Ishikawa (cell line): ENCODE results near the gene SLC45A3.

ENCODE experiments used
- CEBPB ChIP-seq: IDR thresholded peaks from 2 replicates; pipeline ENCODE4 v1.6.1; 2012
- CREB1 ChIP-seq: IDR thresholded peaks from 2 replicates; pipeline ENCODE4 v1.6.1; 2012; ENCODE audit warnings: low read depth
- EGR1 ChIP-seq: IDR thresholded peaks from 2 replicates; pipeline ENCODE4 v1.6.1; 2012
- EP300 ChIP-seq: IDR thresholded peaks from 2 replicates; pipeline ENCODE4 v1.6.1; 2012; ENCODE audit warnings: borderline replicate concordance
- FOXM1 ChIP-seq: IDR thresholded peaks from 2 replicates; pipeline ENCODE4 v1.6.1; 2012; ENCODE audit warnings: low read depth, borderline replicate concordance
- NFIC ChIP-seq: IDR thresholded peaks from 2 replicates; pipeline ENCODE4 v1.6.1; 2012
- RAD21 ChIP-seq: IDR thresholded peaks from 2 replicates; pipeline ENCODE4 v1.6.1; 2012; ENCODE audit warnings: low read depth
- REST ChIP-seq: IDR thresholded peaks from 2 replicates; pipeline ENCODE4 v1.6.1; 2012; ENCODE audit warnings: low read depth, mild to moderate bottlenecking
- TAF1 ChIP-seq: IDR thresholded peaks from 2 replicates; pipeline ENCODE4 v1.6.1; 2012; ENCODE audit warnings: low read depth, mild to moderate bottlenecking
- TCF12 ChIP-seq: IDR thresholded peaks from 2 replicates; pipeline ENCODE4 v1.6.1; 2012; ENCODE audit warnings: low read depth
- TEAD4 ChIP-seq: IDR thresholded peaks from 2 replicates; pipeline ENCODE4 v1.6.1; 2012
- USF1 ChIP-seq: IDR thresholded peaks from 2 replicates; pipeline ENCODE4 v1.6.1; 2012
- YY1 ChIP-seq: IDR thresholded peaks from 2 replicates; pipeline ENCODE4 v1.6.1; 2012; ENCODE audit warnings: low read depth
- ZBTB7A ChIP-seq: IDR thresholded peaks from 2 replicates; pipeline ENCODE4 v1.6.1; 2012; ENCODE audit warnings: low read depth
- TF ChIP-seq, protein P1 (sequence below): IDR thresholded peaks from 2 replicates; pipeline ENCODE4 v1.6.1; 2012

Gene SLC45A3

DNA sequence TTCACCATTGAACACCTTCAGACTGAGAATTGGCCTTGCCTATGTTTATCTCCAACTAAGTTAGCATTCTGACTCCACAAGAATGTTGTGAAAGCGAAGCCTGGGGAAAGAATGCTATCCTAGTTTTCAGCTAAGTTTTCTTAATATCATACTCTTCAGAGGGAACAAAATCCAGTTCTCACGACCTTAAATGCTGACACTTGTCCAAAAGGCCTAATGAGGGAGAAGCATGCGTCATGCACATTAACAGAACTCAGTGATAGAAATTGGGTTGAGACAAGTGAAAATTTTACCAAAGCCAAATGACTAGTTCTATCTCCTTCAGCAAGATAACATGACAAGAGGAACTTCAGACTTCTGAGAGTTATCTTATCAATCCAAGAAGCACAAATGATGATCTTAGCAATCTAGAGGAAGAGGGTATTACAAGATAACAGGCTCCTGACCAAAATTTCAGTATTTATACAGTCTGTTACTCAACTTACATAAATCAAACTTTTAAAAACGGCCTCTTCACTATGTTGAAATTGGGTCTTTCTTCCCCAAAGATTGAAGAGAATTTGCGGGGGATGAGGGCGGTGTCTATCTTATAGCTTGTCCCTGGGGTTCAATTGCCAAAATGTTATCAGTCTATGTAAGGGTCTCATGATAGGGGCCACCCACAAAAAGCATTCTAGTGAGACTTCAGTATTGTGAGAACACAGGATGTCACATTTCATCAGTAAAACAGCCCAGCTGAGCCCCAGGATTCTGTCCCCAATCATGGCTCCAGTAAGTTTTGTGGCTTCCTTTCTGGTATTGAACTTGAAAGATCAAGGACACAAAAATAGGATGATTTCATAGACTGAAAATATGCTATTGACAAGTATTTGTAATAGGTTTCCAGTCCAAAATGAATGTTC, 26.5 kb upstream of the SLC45A3 start:
- TF ChIP-seq TAF1 (no peak), CEBPB (no peak), FOXM1 (no peak), CREB1 (no peak), ZBTB7A (no peak), EGR1 (no peak), EP300 (no peak), YY1 (no peak), USF1 (no peak), RAD21 (no peak), NFIC (no peak), TEAD4 (no peak), TCF12 (no peak), REST (no peak)
- TF ChIP-seq, protein P1, sequence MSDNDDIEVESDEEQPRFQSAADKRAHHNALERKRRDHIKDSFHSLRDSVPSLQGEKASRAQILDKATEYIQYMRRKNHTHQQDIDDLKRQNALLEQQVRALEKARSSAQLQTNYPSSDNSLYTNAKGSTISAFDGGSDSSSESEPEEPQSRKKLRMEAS, result no peak

DNA sequence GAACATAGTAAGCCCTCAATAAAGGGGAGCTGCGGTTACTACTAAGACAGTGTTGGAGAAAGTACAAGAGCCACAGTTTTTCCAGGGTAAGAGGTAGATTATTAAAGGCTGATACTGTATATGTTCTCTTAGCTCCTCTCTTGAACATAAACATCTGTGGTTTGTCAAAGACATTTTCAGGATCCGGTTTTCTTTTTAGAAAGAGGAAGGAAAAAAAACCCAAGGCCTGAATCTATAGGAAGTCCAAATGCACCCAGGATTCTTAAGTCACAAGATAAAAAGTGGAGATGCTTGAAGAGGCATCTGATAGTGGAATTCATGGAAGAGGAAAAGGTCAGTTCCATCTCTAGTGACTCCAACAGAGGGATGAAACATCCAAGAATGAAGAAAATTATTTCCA, 24.6 kb upstream of the SLC45A3 start:
- TF ChIP-seq, protein P1, result no peak
- TF ChIP-seq CEBPB, result no peak
- TF ChIP-seq ZBTB7A, result no peak

DNA sequence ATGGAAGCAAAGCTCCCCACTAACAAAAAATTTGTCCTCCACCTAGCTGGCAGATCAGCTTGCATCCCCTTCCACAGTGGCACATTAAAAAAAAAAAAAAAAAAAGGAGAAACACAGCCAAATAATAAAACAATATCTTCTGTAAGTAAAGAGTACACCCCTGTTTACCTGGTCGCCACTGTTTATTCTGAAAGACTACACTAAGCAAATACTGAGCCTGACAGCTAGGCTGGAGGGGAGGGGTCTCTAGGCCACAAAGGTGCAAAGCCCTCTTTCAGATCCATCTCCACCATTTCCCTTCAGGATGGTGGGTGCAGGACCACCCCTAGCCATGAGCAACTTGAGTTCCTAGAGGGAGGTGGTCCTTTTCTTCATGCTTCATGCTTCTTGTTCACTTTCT, 22.8 kb upstream of the SLC45A3 start:
- TF ChIP-seq CREB1, result no peak
- TF ChIP-seq NFIC, result no peak
- TF ChIP-seq ZBTB7A, result no peak
- no peak for TF ChIP-seq CEBPB
- no peak for TF ChIP-seq TCF12
- no peak for TF ChIP-seq EGR1
- no peak for TF ChIP-seq TEAD4
- no peak for TF ChIP-seq REST
- TF ChIP-seq TAF1, result no peak
- TF ChIP-seq EP300, result no peak
- no peak for TF ChIP-seq RAD21
- no peak for TF ChIP-seq FOXM1
- TF ChIP-seq, protein P1, result no peak
- no peak for TF ChIP-seq USF1
- no peak for TF ChIP-seq YY1

DNA sequence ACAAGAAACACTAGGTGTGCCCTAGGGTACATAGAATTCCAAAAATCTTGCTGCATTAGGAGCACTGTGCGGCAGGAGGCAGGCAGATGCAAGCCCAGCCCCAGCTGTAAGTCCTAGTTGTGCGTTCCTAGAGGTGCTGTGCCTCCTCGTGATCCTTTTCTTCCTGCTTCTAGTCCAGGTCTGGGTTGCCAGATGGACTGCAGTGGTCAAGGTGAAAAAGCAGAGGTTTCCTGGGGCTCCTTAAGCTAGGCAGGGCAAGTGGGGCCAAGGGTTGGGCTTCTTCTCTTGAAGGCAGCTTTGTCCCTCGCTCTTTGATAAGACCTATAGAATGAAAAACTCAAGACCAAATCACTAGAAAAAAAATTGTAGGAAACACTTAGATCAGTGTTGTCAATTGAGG, 21.6 kb upstream of the SLC45A3 start:
- no peak for TF ChIP-seq NFIC

DNA sequence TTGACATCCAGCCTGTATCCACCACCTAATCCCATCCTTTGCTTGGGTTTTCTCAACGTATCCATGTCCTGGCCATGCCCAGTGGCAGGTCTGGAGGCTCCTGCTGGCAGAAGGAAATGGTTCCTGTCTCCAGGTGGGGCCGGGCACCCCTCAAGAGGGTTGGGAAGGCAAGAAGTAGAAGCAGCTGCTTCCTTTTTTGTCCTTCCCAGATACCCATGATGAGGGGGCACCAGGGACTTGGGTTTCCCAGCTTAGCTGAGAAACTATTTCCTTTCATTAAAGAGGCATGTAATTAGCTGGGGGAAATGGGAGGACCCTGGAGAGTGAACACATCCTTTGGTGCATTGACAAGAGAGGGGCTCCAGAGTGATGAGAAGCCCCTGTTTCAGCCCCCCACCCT, 21.1 kb upstream of the SLC45A3 start:
- TF ChIP-seq USF1 (no peak), TEAD4 (no peak), TAF1 (no peak), ZBTB7A (no peak), RAD21 (no peak), NFIC (no peak), EGR1 (no peak), CREB1 (no peak), YY1 (no peak), CEBPB (no peak), TCF12 (no peak), REST (no peak), FOXM1 (no peak), EP300 (no peak)
- TF ChIP-seq, protein P1, result no peak
